Measurements from ENCODE around the gene THAP9. TPM values are rescaled to one million over a fixed set of nuclear protein-coding genes. Genes with fewer than 3 reads are reported as not detected.
"Not testable (repeated sequence)": the region's sequence is repeated elsewhere in the genome, so short reads cannot be mapped to it uniquely, and the experiment has no call there.

The THAP9 gene
- total RNA-seq, 2 experiments from 2014 or later, result 3.8 to 4.3 TPM

GRCh38 chr4:82909326-82909725, 8.8 kb downstream of the THAP9 start:
- Histone ChIP-seq H3K27ac (ENCODE audit: low read depth in 1 of 2, low read length in 2 of 2) (no peak overlapping the region), H3K36me3 (ENCODE audit: insufficient read depth, low read length) (peaks cover 3% of the 10 kb centered on the region), H3K4me1 (ENCODE audit: insufficient read depth, low read length) (no peaks in the 10 kb centered on the region), H3K4me3 (ENCODE audit: low read length) (no peak overlapping the region), H3K9me3 (ENCODE audit: control insufficient read depth in 1 of 2, insufficient read depth in 1 of 2, low read length in 2 of 2) (no peaks in the 10 kb centered on the region), H3K27me3 (ENCODE audit: control insufficient read depth in 1 of 2, insufficient read depth in 2 of 2, low read length in 2 of 2) (no peaks in the 10 kb centered on the region)
- ChIA-PET POLR2A (interaction anchor here (0.6 kb wide), 1 partner anchor 16 kb away, joined by 3 read pairs; no protein-coding TSS in a partner anchor), CTCF (interaction anchor here (0.5 kb wide), 1 partner anchor 47 kb away, joined by 3 read pairs; no protein-coding TSS in a partner anchor)
- H3K4me3 Mint-ChIP-seq, result no peak overlapping the region
- no peak for DNase-seq
- no peak for ATAC-seq (ENCODE audit: poor library complexity)
- intact Hi-C loops (cut with DNase I, micrococcal nuclease), result no loop called here
- no peaks in the 10 kb centered on the region for H3K27me3 Mint-ChIP-seq
- no peak overlapping the region for H3K27ac Mint-ChIP-seq
- H3K4me1 Mint-ChIP-seq (ENCODE audit: low read depth), result peaks cover 5% of the 10 kb centered on the region
- TF ChIP-seq CTCF (IDR thresholded peaks at IDR 0.05), result no peak
- H3K36me3 Mint-ChIP-seq (ENCODE audit: low read depth), result peaks cover 30% of the 10 kb centered on the region
- H3K9me3 Mint-ChIP-seq, result no peaks in the 10 kb centered on the region

- POLR2A ChIA-PET, result no interaction called here
- Mint-ChIP-seq H3K27me3 (no peaks in the 10 kb centered on the region), H3K4me1 (ENCODE audit: low read depth) (no peaks in the 10 kb centered on the region), H3K36me3 (ENCODE audit: low read depth) (peaks cover 25% of the 10 kb centered on the region), H3K4me3 (no peak overlapping the region), H3K27ac (no peak overlapping the region), H3K9me3 (no peaks in the 10 kb centered on the region)
- Histone ChIP-seq H3K9me3 (ENCODE audit: control insufficient read depth in 1 of 2, insufficient read depth in 1 of 2, low read length in 2 of 2) (no peaks in the 10 kb centered on the region), H3K27ac (ENCODE audit: low read depth in 1 of 2, low read length in 2 of 2) (no peak overlapping the region), H3K4me3 (ENCODE audit: low read length) (no peak overlapping the region), H3K4me1 (ENCODE audit: insufficient read depth, low read length) (no peaks in the 10 kb centered on the region), H3K36me3 (ENCODE audit: insufficient read depth, low read length) (peaks cover 7% of the 10 kb centered on the region), H3K27me3 (ENCODE audit: control insufficient read depth in 1 of 2, insufficient read depth in 2 of 2, low read length in 2 of 2) (no peaks in the 10 kb centered on the region)
- ATAC-seq (ENCODE audit: poor library complexity), result no peak
- no peak for TF ChIP-seq CTCF (IDR thresholded peaks at IDR 0.05)
- no peak for DNase-seq
- CTCF ChIA-PET, result no interaction called here
- intact Hi-C loops (cut with DNase I, micrococcal nuclease), result no loop called here
Measured at GRCh38 chr4:82913305-82913704, 12.8 kb downstream of the THAP9 start.

GRCh38 chr4:82913968-82914367, 13.4 kb downstream of the THAP9 start:
- H3K4me1 ChIP-seq (ENCODE audit: insufficient read depth, low read length); DNase-seq; H3K27ac ChIP-seq (ENCODE audit: low read depth in 1 of 2, low read length in 2 of 2); H3K9me3 ChIP-seq (ENCODE audit: control insufficient read depth in 1 of 2, insufficient read depth in 1 of 2, low read length in 2 of 2); H3K4me3 Mint-ChIP-seq; H3K4me1 Mint-ChIP-seq (ENCODE audit: low read depth); H3K27ac Mint-ChIP-seq; intact Hi-C loops (cut with DNase I, micrococcal nuclease); H3K36me3 ChIP-seq (ENCODE audit: insufficient read depth, low read length); H3K9me3 Mint-ChIP-seq; POLR2A ChIA-PET; CTCF ChIA-PET; H3K27me3 Mint-ChIP-seq; H3K4me3 ChIP-seq (ENCODE audit: low read length); ATAC-seq (ENCODE audit: poor library complexity); H3K27me3 ChIP-seq (ENCODE audit: control insufficient read depth in 1 of 2, insufficient read depth in 2 of 2, low read length in 2 of 2): not testable (repeated sequence)
- peaks cover 25% of the 10 kb centered on the region for H3K36me3 Mint-ChIP-seq (ENCODE audit: low read depth)

- CTCF ChIA-PET, result no interaction called here
- POLR2A ChIA-PET, result no interaction called here
Measured at GRCh38 chr4:82918091-82918490, 17.6 kb downstream of the THAP9 start.

More at GRCh38 chr4:82918091-82918490, 17.6 kb downstream of the THAP9 start:
- Histone ChIP-seq H3K27me3 (ENCODE audit: control insufficient read depth in 1 of 2, insufficient read depth in 2 of 2, low read length in 2 of 2) (no peaks in the 10 kb centered on the region), H3K36me3 (ENCODE audit: insufficient read depth, low read length) (peaks cover 4% of the 10 kb centered on the region), H3K4me1 (ENCODE audit: insufficient read depth, low read length) (no peaks in the 10 kb centered on the region), H3K27ac (ENCODE audit: low read depth in 1 of 2, low read length in 2 of 2) (no peak overlapping the region), H3K4me3 (ENCODE audit: low read length) (no peak overlapping the region), H3K9me3 (ENCODE audit: control insufficient read depth in 1 of 2, insufficient read depth in 1 of 2, low read length in 2 of 2) (no peaks in the 10 kb centered on the region)
- no peak for TF ChIP-seq CTCF (IDR thresholded peaks at IDR 0.05)
- H3K4me3 Mint-ChIP-seq, result no peak overlapping the region
- H3K36me3 Mint-ChIP-seq (ENCODE audit: low read depth), result peaks cover 12% of the 10 kb centered on the region
- DNase-seq (no peak), ATAC-seq (ENCODE audit: poor library complexity) (no peak)
- no peaks in the 10 kb centered on the region for H3K9me3 Mint-ChIP-seq
- intact Hi-C loops (cut with DNase I, micrococcal nuclease), result no loop called here
- no peaks in the 10 kb centered on the region for H3K27me3 Mint-ChIP-seq
- H3K27ac Mint-ChIP-seq, result no peak overlapping the region
- H3K4me1 Mint-ChIP-seq (ENCODE audit: low read depth), result no peaks in the 10 kb centered on the region
